Ovary (tissue), 10 donors: ENCODE measurements around the gene CCL23. TPM values are rescaled to one million over a fixed set of nuclear protein-coding genes. Genes with fewer than 3 reads are reported as not detected.

Experiments used
- DNase-seq, 5 donors: peaks; one replicate each; pipeline ENCODE4 v3.0.0-alpha.2; 2019 to 2020
- H3K27ac ChIP-seq, 2 donors: fragments of 200-600 bp; one replicate each; pipeline versions ENCODE4 v1.5.1 to v1.8.0; 2019 to 2022
- H3K27me3 ChIP-seq: fragments of 200-600 bp; one replicate; pipeline ENCODE4 v1.8.0; 2022
- H3K36me3 ChIP-seq: fragments of 200-600 bp; sonication (generic); one replicate; pipeline ENCODE4 v1.5.1; 2019
- H3K4me1 ChIP-seq: one replicate; pipeline ENCODE4 v1.8.1; 2013; ENCODE audit warnings: mild to moderate bottlenecking, moderate library complexity; ENCODE audit not compliant: insufficient read depth
- H3K4me3 ChIP-seq: fragments of 200-600 bp; sonication (generic); one replicate; pipeline ENCODE4 v1.5.1; 2017
- H3K9me3 ChIP-seq, 2 donors: fragments of 200-600 bp in 1 of 2; sonication (generic) in 1 of 2; one replicate each; pipeline versions ENCODE4 v1.5.1 to v1.8.1; 2013 to 2019; ENCODE audit warnings: mild to moderate bottlenecking in 1 of 2, moderate library complexity in 1 of 2
- CTCF ChIP-seq, 3 donors: fragments of 450-650 bp in 2 of 3; fragments of 200-600 bp in 1 of 3; IDR thresholded peaks; one replicate each; pipeline versions ENCODE4 v1.5.1 to v1.8.0; 2016 to 2022; ENCODE audit warnings: antibody characterized with exemption in 3 of 3, mild to moderate bottlenecking in 1 of 3
- EP300 ChIP-seq: sonication (generic); formaldehyde crosslinking; IDR thresholded peaks from one replicate; pipeline ENCODE4 v1.6.1; 2017; ENCODE audit warnings: antibody characterized with exemption
- POLR2A ChIP-seq: fragments of 450-650 bp; IDR thresholded peaks from one replicate; pipeline ENCODE4 v1.6.1; 2017; ENCODE audit warnings: antibody characterized with exemption, mild to moderate bottlenecking, moderate library complexity
- WGBS, 3 donors: extraction: QIAGEN DNeasy Blood & Tissue Kit in 1 of 3; methylation state at CpG; one replicate each; pipeline versions ENCODE4 v1.1.5 to v1.1.7; 2013 to 2017; 5-methylcytosine and 5-hydroxymethylcytosine counted together
- intact Hi-C, 4 donors: fragments of 100-400 bp; cut with DNase I; formaldehyde crosslinking; loops; one replicate each; pipeline versions ENCODE4 v1.11.0 to v1.15.1; 2022 to 2023
- long read RNA-seq, 3 donors: library from polyadenylated mRNA in 2 of 3; unstranded in 2 of 3; transcript quantifications; one replicate each; pipeline ENCODE4 v2.0.0 and lab custom pipeline, GENCODE V29; 2021 to 2026
- polyA plus RNA-seq, 2 donors: library from polyadenylated mRNA; stranded (reverse); fragments of 200-250 nt in 1 of 2; fragments of 350-450 nt in 1 of 2; fragmentation: Illumina TruSeq in 1 of 2; extraction: RNeasy Lipid Tissue Mini Kit (QIAGEN cat#74804) in 1 of 2; gene quantifications; one replicate each; pipeline ENCODE4 v1.2.3, GENCODE V29; 2013 to 2014
- total RNA-seq, 7 donors: library from RNA; depleted of rRNA in 2 of 7; stranded (reverse); fragments of >200 nt in 2 of 7; fragmentation: NEBNext Ultra II Directional in 3 of 7; extraction: Animal tissue kit (Norgen Biotek cat#: 25700) in 3 of 7; gene quantifications; one replicate each; pipeline versions ENCODE4 v1.1.0 to v1.2.4, GENCODE V29; 2016 to 2023
- donor health status: DM: no; HTN: no; CAD: no; lungs with moderate emphysema.
- donor health status: DM: no; HTN: no; CAD: no.
- donor health status: Bipolar disorder and iron deficiency.
- donor health status: DM: yes; HTN: yes; CAD: no.
- donor health status: DM: no; HTN: no; CAD: no.
- donor health status: DM: yes; HTN: yes; CAD: no.

The CCL23 gene
- total RNA-seq (1 to 10 TPM in 3 of 7 donors, under 1 TPM in 2, not detected in 2; 0.81 to 9.2 (median 2.3) TPM), polyA plus RNA-seq (1 to 10 TPM; 3.7 to 3.9 TPM)
- long read RNA-seq, donor 1, partial matches to known transcripts: 0 of 1 reads
- long read RNA-seq, donor 1, other reads (novel, unspliced or antisense): 1 of 1 reads
- long read RNA-seq, donor 2: 0 reads
- long read RNA-seq, donor 3: 0 reads

- no peaks in the 10 kb centered on the region for H3K4me1 ChIP-seq
- no peak within 1 kb of the TSS for H3K27ac ChIP-seq
- no peak within 1 kb of the TSS for H3K4me3 ChIP-seq
- H3K9me3 ChIP-seq: peaks cover 0 to 2% of the 10 kb centered on the region in 2 donors
- H3K27me3 ChIP-seq: no peaks in the 10 kb centered on the region
- 46 to 55% (median 48%) methylated on average over 6 of the region's 6 CpGs for WGBS, 3 donors
- intact Hi-C loops: no loop called here
- no peak for DNase-seq
- TF ChIP-seq POLR2A (no peak), EP300 (no peak), CTCF (IDR thresholded peaks at IDR 0.05) (no peak)
- no peaks in the 10 kb centered on the region for H3K36me3 ChIP-seq
Measured at GRCh38 chr17:36017799-36018198, at the start of gene CCL23. Gene CCL23, minus strand, starts transcription at chr17:36017972. Its CDS starts 75 bp downstream, at chr17:36017897.

- intact Hi-C loops: loop anchor here in 1 of 4 donors (10.0 kb wide), 1 partner anchor 78 kb away; no protein-coding TSS in a partner anchor
- H3K4me3 ChIP-seq: no peak overlapping the region
- no peak for DNase-seq
- no peaks in the 10 kb centered on the region for H3K27me3 ChIP-seq
- WGBS, 3 donors: 79 to 87% (median 79%) methylated on average over 6 of the region's 6 CpGs
- H3K27ac ChIP-seq: no peak overlapping the region
- H3K36me3 ChIP-seq: no peaks in the 10 kb centered on the region
- TF ChIP-seq CTCF (IDR thresholded peaks at IDR 0.05): no peak
- no peak for TF ChIP-seq EP300
- no peak for TF ChIP-seq POLR2A
- no peaks in the 10 kb centered on the region for H3K4me1 ChIP-seq
- H3K9me3 ChIP-seq: no peaks in the 10 kb centered on the region
Measured at GRCh38 chr17:36066365-36066985, 48.7 kb upstream of the CCL23 start.

- 58 to 74% (median 62%) methylated on average over 5 of the region's 5 CpGs for WGBS, 3 donors
- no peak within 1 kb of the TSS for H3K4me3 ChIP-seq
- intact Hi-C loops: loop anchor here in 1 of 4 donors (10.0 kb wide), 1 partner anchor 81 kb away; no protein-coding TSS in a partner anchor
- no peak within 1 kb of the TSS for H3K27ac ChIP-seq
- no peaks in the 10 kb centered on the region for H3K27me3 ChIP-seq
- no peak for TF ChIP-seq EP300
- TF ChIP-seq POLR2A: no peak
- TF ChIP-seq CTCF (IDR thresholded peaks at IDR 0.05): no peak
- no peaks in the 10 kb centered on the region for H3K4me1 ChIP-seq
- H3K9me3 ChIP-seq: no peaks in the 10 kb centered on the region
- DNase-seq: no peak
- H3K36me3 ChIP-seq: no peaks in the 10 kb centered on the region
Measured at GRCh38 chr17:36063786-36064541, 46.2 kb upstream of the CCL23 start, which contains the start of gene CCL18. Gene CCL18, plus strand, starts transcription at chr17:36064272. Its CDS starts 71 bp downstream, at chr17:36064343.

- H3K27me3 ChIP-seq: no peaks in the 10 kb centered on the region
- intact Hi-C loops: loop anchor here in 1 of 4 donors (10.0 kb wide), 1 partner anchor 84 kb away; no protein-coding TSS in a partner anchor
- H3K36me3 ChIP-seq: no peaks in the 10 kb centered on the region
- no peaks in the 10 kb centered on the region for H3K9me3 ChIP-seq
- no peak for DNase-seq
- no peaks in the 10 kb centered on the region for H3K4me1 ChIP-seq
- H3K4me3 ChIP-seq: no peak overlapping the region
- WGBS, 3 donors: 62 to 90% (median 86%) methylated on average over 2 of the region's 2 CpGs
- H3K27ac ChIP-seq: no peak overlapping the region
- no peak for TF ChIP-seq EP300
- TF ChIP-seq CTCF (IDR thresholded peaks at IDR 0.05): no peak
- no peak for TF ChIP-seq POLR2A
Measured at GRCh38 chr17:36060816-36061215, 43.0 kb upstream of the CCL23 start.
